ENCODE results near the gene OTUD3. TPM values are rescaled to one million over a fixed set of nuclear protein-coding genes. Genes with fewer than 3 reads are reported as not detected.

The OTUD3 gene
- total RNA-seq, 4 donors from 2014 or later = 5.1 to 11.8 (median 8.8) TPM

- TF ChIP-seq POLR2AphosphoS5 (IDR thresholded peaks at IDR 0.05) (no peak), POLR2A (IDR thresholded peaks at IDR 0.05) (no peak), EP300 (IDR thresholded peaks at IDR 0.05) (no peak)
- TF ChIP-seq, protein P1, sequence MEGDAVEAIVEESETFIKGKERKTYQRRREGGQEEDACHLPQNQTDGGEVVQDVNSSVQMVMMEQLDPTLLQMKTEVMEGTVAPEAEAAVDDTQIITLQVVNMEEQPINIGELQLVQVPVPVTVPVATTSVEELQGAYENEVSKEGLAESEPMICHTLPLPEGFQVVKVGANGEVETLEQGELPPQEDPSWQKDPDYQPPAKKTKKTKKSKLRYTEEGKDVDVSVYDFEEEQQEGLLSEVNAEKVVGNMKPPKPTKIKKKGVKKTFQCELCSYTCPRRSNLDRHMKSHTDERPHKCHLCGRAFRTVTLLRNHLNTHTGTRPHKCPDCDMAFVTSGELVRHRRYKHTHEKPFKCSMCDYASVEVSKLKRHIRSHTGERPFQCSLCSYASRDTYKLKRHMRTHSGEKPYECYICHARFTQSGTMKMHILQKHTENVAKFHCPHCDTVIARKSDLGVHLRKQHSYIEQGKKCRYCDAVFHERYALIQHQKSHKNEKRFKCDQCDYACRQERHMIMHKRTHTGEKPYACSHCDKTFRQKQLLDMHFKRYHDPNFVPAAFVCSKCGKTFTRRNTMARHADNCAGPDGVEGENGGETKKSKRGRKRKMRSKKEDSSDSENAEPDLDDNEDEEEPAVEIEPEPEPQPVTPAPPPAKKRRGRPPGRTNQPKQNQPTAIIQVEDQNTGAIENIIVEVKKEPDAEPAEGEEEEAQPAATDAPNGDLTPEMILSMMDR (IDR thresholded peaks at IDR 0.05) = no peak
- H3K9me3 ChIP-seq = no peaks in the 10 kb centered on the region
- H3K27me3 ChIP-seq = peaks cover 5% of the 10 kb centered on the region
- DNase-seq (ENCODE audit: low spot score in 2 of 2) = no peak
- WGBS = 29% methylated on average over 2 of the region's 2 CpGs
- H3K4me3 ChIP-seq = no peak overlapping the region
- H3K4me1 ChIP-seq = no peaks in the 10 kb centered on the region
- H3K36me3 ChIP-seq = no peaks in the 10 kb centered on the region
- no peak overlapping the region for H3K27ac ChIP-seq
These were observed 21.2 kb upstream of the OTUD3 start for GRCh38 chr1:19861034-19861433.

DNA sequence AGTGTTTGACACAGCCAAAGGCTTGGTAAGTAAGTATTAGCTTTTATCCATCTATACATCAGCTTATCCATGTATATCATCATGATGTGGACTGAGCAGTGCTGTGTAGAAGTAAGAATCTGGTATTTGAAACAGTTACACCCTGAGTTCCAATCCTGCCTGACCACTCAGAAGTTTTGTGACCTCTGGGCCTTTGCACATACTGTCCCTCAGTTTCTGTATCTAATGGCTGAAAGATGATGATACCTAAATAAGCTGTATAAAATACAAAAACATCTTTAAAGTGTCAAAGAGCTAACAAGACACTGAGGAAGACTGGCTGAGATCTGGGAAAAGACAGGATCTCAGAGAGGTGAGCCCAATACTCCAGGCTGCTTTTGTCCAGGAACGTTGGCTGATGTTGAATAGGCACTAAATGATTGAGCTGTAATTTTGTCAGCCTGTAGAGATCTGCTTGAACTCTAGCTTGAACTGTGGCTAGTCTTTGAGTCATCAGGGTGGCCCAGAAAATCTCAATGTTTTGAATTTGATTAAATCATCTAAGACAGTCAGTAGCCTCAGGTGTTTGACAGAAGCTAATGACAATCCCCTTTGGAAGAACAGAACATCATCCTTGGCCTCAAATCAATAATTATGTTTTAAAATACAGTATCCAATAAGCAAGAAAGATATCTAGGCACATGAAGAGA lies 20.2 kb upstream of the OTUD3 start:
- no peak for DNase-seq (ENCODE audit: low spot score in 2 of 2)
- Histone ChIP-seq H3K9me3 (no peaks in the 10 kb centered on the region), H3K27ac (no peak overlapping the region), H3K4me3 (no peak overlapping the region), H3K4me1 (no peaks in the 10 kb centered on the region), H3K27me3 (peaks cover 5% of the 10 kb centered on the region), H3K36me3 (no peaks in the 10 kb centered on the region)
- WGBS = 68% methylated on average over 1 of the region's 1 CpG
- TF ChIP-seq POLR2A (IDR thresholded peaks at IDR 0.05) (no peak), POLR2AphosphoS5 (IDR thresholded peaks at IDR 0.05) (no peak), EP300 (IDR thresholded peaks at IDR 0.05) (no peak)
- TF ChIP-seq, protein P1 (IDR thresholded peaks at IDR 0.05) = no peak

DNA sequence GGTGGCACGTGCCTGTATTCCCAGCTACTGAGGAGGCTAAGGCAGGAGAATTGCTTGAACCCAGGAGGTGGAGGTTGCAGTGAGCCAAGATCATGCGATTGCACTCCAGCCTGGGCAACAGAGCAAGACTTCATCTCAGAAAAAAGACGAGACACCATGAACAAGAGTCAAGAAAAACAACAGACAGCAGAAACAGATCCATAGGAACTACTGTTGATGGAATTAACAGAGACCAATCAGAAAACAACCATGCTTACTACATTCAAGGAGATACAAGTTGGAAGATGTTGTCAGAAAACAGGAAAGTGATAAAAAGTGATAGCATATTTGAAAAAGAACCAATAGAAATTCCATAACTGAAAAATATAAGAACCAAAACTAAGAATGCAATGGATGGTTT lies 19.3 kb upstream of the OTUD3 start:
- H3K4me3 ChIP-seq = no peak overlapping the region
- H3K27ac ChIP-seq = no peak overlapping the region
- 95% methylated on average over 3 of the region's 3 CpGs for WGBS
- H3K4me1 ChIP-seq = no peaks in the 10 kb centered on the region
- H3K27me3 ChIP-seq = peaks cover 9% of the 10 kb centered on the region
- H3K36me3 ChIP-seq = no peaks in the 10 kb centered on the region
- no peaks in the 10 kb centered on the region for H3K9me3 ChIP-seq
- DNase-seq (ENCODE audit: low spot score in 2 of 2) = no peak
- no peak for TF ChIP-seq POLR2A (IDR thresholded peaks at IDR 0.05)
- no peak for TF ChIP-seq EP300 (IDR thresholded peaks at IDR 0.05)
- TF ChIP-seq, protein P1 (IDR thresholded peaks at IDR 0.05) = no peak
- TF ChIP-seq POLR2AphosphoS5 (IDR thresholded peaks at IDR 0.05) = no peak

DNA sequence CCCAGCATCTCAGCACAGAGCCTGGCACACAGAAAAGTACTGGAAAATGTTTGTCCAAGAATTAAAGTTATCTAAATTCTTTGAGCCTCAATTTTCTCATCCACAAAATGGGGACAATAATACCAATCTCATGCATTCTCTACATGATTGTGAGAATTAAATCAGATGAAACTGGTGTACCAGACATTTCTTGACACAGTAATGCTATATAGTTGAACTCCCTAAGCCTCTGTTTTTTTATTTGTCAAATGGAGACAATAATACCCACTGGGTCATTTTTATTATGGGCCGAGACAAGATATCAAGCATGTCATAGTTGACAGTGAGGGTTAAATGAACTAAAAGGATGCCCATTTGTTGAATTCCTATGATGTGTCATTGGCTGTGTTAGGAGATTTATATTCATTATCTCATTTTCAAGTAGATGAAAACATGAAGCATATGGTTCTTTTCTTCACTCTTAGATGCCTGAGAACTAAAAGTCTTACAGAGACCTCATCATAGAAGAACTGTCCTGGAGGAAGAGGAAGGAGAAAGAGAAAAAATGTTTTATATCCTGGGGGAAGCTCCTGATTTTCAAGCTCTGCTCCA lies 17.5 kb upstream of the OTUD3 start:
- Histone ChIP-seq H3K4me3 (no peak overlapping the region), H3K9me3 (no peaks in the 10 kb centered on the region), H3K27ac (no peak overlapping the region), H3K27me3 (peaks cover 10% of the 10 kb centered on the region), H3K4me1 (no peaks in the 10 kb centered on the region), H3K36me3 (no peaks in the 10 kb centered on the region)
- DNase-seq (ENCODE audit: low spot score in 2 of 2) = no peak
- no peak for TF ChIP-seq POLR2A (IDR thresholded peaks at IDR 0.05)
- TF ChIP-seq, protein P1 (IDR thresholded peaks at IDR 0.05) = no peak
- TF ChIP-seq POLR2AphosphoS5 (IDR thresholded peaks at IDR 0.05) = no peak
- TF ChIP-seq EP300 (IDR thresholded peaks at IDR 0.05) = no peak
- 89% methylated on average over 1 of the region's 1 CpG for WGBS

DNA sequence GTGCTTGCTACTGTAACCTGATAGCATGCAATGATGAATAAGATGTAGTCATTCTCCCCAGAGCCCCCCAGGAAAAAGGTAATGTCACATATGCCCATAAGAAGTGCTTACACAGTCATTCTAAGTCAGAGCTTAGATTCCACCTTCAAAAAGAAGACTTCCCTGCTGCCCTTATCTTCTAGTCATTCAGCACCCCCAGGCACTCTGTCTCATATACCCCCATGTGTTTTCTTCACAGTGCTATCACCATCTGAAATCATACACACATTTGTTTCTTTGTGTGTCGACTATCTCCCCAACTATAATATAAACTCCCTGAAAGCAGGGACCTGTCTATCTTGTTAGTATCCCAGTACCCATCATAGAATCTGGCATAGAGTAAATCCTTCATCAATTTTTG lies 16.2 kb upstream of the OTUD3 start:
- Histone ChIP-seq H3K9me3 (no peaks in the 10 kb centered on the region), H3K4me1 (no peaks in the 10 kb centered on the region), H3K27me3 (peaks cover 10% of the 10 kb centered on the region), H3K4me3 (no peak overlapping the region), H3K36me3 (no peaks in the 10 kb centered on the region), H3K27ac (no peak overlapping the region)
- whole genome bisulfite sequencing = 81% methylated on average over 1 of the region's 1 CpG
- TF ChIP-seq, protein P1 (IDR thresholded peaks at IDR 0.05) = no peak
- TF ChIP-seq EP300 (IDR thresholded peaks at IDR 0.05) (no peak), POLR2A (IDR thresholded peaks at IDR 0.05) (no peak), POLR2AphosphoS5 (IDR thresholded peaks at IDR 0.05) (no peak)
- DNase-seq (ENCODE audit: low spot score in 2 of 2) = no peak

All from suprapubic skin (tissue), 4 donors.